ENCODE results near the gene TP53TG5. TPM values are rescaled to one million over a fixed set of nuclear protein-coding genes. Genes with fewer than 3 reads are reported as not detected.

Gene TP53TG5
- polyA plus RNA-seq, 6 donors from 2014 or later, result 0.14 to 0.29 (median 0.21) TPM; not detected in 2

GRCh38 chr20:45345104-45345936, 32.8 kb downstream of the TP53TG5 start:
- Mint-ChIP-seq H3K9me3 (no peaks in the 10 kb centered on the region), H3K36me3 (no peaks in the 10 kb centered on the region), H3K4me1 (peaks cover 12 to 39% (median 21%) of the 10 kb centered on the region in 3 donors), H3K27me3 (peaks cover 31 to 72% (median 31%) of the 10 kb centered on the region in 3 donors), H3K4me3 (no peak overlapping the region), H3K27ac (peak overlapping the region in 1 of 6 donors; percentile 88)
- no peak for ATAC-seq (ENCODE audit: low read depth in 2 of 2)
- no peak for DNase-seq

GRCh38 chr20:45344168-45344860, 33.8 kb downstream of the TP53TG5 start:
- Mint-ChIP-seq H3K27ac (no peak overlapping the region), H3K9me3 (no peaks in the 10 kb centered on the region), H3K4me3 (peak overlapping the region in 1 of 8 donors; percentile 10)

GRCh38 chr20:45343532-45344167, 34.5 kb downstream of the TP53TG5 start:
- Mint-ChIP-seq H3K4me1 (peaks cover 11 to 39% (median 21%) of the 10 kb centered on the region in 3 donors), H3K27ac (no peak overlapping the region), H3K36me3 (no peaks in the 10 kb centered on the region), H3K4me3 (no peak overlapping the region), H3K9me3 (no peaks in the 10 kb centered on the region), H3K27me3 (peaks cover 24 to 85% (median 43%) of the 10 kb centered on the region in 3 donors)
- no peak for ATAC-seq (ENCODE audit: low read depth in 2 of 2)
- no peak for DNase-seq

More at GRCh38 chr20:45344168-45344860, 33.8 kb downstream of the TP53TG5 start:
- peaks cover 12 to 39% (median 21%) of the 10 kb centered on the region in 3 donors for H3K4me1 Mint-ChIP-seq
- no peaks in the 10 kb centered on the region for H3K36me3 Mint-ChIP-seq
- no peak for ATAC-seq (ENCODE audit: low read depth in 2 of 2)
- DNase-seq, result no peak
- H3K27me3 Mint-ChIP-seq, result peaks cover 24 to 80% (median 37%) of the 10 kb centered on the region in 3 donors

GRCh38 chr20:45342855-45343531, 35.1 kb downstream of the TP53TG5 start:
- no peak for ATAC-seq (ENCODE audit: low read depth in 2 of 2)
- Mint-ChIP-seq H3K27ac (no peak overlapping the region), H3K27me3 (peaks cover 24 to 79% (median 44%) of the 10 kb centered on the region in 3 donors), H3K4me3 (no peak overlapping the region), H3K9me3 (no peaks in the 10 kb centered on the region), H3K4me1 (peaks cover 6 to 36% (median 17%) of the 10 kb centered on the region in 3 donors), H3K36me3 (no peaks in the 10 kb centered on the region)
- DNase-seq, result no peak

GRCh38 chr20:45341939-45342854, 35.9 kb downstream of the TP53TG5 start:
- no peaks in the 10 kb centered on the region for H3K36me3 Mint-ChIP-seq
- ATAC-seq (ENCODE audit: low read depth in 2 of 2) (no peak), DNase-seq (no peak)
- H3K27me3 Mint-ChIP-seq, result peaks cover 22 to 79% (median 41%) of the 10 kb centered on the region in 3 donors
- H3K9me3 Mint-ChIP-seq, result no peaks in the 10 kb centered on the region
- H3K27ac Mint-ChIP-seq, result peak overlapping the region in 1 of 6 donors; percentile 75
- H3K4me3 Mint-ChIP-seq, result no peak overlapping the region
- H3K4me1 Mint-ChIP-seq, result peaks cover 0 to 29% (median 13%) of the 10 kb centered on the region in 3 donors

GRCh38 chr20:45341579-45341938, 36.6 kb downstream of the TP53TG5 start:
- H3K27me3 Mint-ChIP-seq, result peaks cover 17 to 79% (median 41%) of the 10 kb centered on the region in 3 donors
- H3K9me3 Mint-ChIP-seq, result no peaks in the 10 kb centered on the region
- no peaks in the 10 kb centered on the region for H3K36me3 Mint-ChIP-seq
- DNase-seq (no peak), ATAC-seq (ENCODE audit: low read depth in 2 of 2) (no peak)
- peaks cover 0 to 23% (median 11%) of the 10 kb centered on the region in 3 donors for H3K4me1 Mint-ChIP-seq
- H3K4me3 Mint-ChIP-seq, result no peak overlapping the region
- no peak overlapping the region for H3K27ac Mint-ChIP-seq

GRCh38 chr20:45340951-45341350, 37.2 kb downstream of the TP53TG5 start:
- Mint-ChIP-seq H3K36me3 (no peaks in the 10 kb centered on the region), H3K4me3 (no peak overlapping the region), H3K4me1 (peaks cover 0 to 17% (median 6%) of the 10 kb centered on the region in 3 donors), H3K27me3 (peaks cover 14 to 75% (median 37%) of the 10 kb centered on the region in 3 donors), H3K27ac (no peak overlapping the region), H3K9me3 (no peaks in the 10 kb centered on the region)
- no peak for ATAC-seq (ENCODE audit: low read depth in 2 of 2)
- DNase-seq, result no peak

DNA sequence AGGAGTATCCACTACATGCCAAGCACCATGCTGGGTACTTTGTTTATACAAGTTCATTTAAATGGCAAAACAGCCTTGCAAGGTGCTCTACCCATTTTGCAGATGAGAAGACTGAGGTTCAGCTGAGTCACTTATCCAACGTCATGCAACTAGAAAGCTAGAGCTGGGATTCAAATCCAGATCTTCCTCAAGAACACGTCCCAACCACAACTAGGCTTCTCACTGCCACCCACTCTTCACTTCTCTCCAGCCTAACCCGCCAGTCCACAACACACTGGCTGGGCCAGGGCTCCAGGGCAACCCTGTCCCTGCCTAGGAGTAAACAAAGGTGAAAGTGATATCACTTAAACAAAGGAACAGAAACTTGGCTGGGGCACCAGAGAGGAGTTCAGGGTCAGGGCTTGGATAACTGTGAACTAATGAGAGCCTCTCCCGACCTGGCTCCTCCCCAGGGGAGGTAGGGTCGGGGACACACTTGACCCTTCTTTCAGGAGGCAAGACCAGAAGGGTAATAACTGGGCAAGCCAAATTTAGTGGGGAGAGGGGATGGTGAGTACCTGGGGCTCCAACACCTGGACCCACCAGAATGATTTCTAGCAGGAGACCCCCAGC, 37.8 kb downstream of the TP53TG5 start:
- Mint-ChIP-seq H3K36me3 (no peaks in the 10 kb centered on the region), H3K27ac (no peak overlapping the region), H3K4me1 (peaks cover 0 to 11% (median 4%) of the 10 kb centered on the region in 3 donors), H3K9me3 (no peaks in the 10 kb centered on the region), H3K27me3 (peaks cover 15 to 75% (median 33%) of the 10 kb centered on the region in 3 donors), H3K4me3 (no peak overlapping the region)
- DNase-seq (no peak), ATAC-seq (ENCODE audit: low read depth in 2 of 2) (no peak)

GRCh38 chr20:45339799-45340198, 38.3 kb downstream of the TP53TG5 start:
- H3K27me3 Mint-ChIP-seq, result peaks cover 10 to 71% (median 33%) of the 10 kb centered on the region in 3 donors
- H3K4me3 Mint-ChIP-seq, result no peak overlapping the region
- ATAC-seq (ENCODE audit: low read depth in 2 of 2) (no peak), DNase-seq (no peak)
- H3K27ac Mint-ChIP-seq, result peak overlapping the region in 1 of 6 donors; percentile 57
- H3K9me3 Mint-ChIP-seq, result no peaks in the 10 kb centered on the region
- peaks cover 0 to 5% (median under 1%) of the 10 kb centered on the region in 3 donors for H3K4me1 Mint-ChIP-seq
- no peaks in the 10 kb centered on the region for H3K36me3 Mint-ChIP-seq

DNA sequence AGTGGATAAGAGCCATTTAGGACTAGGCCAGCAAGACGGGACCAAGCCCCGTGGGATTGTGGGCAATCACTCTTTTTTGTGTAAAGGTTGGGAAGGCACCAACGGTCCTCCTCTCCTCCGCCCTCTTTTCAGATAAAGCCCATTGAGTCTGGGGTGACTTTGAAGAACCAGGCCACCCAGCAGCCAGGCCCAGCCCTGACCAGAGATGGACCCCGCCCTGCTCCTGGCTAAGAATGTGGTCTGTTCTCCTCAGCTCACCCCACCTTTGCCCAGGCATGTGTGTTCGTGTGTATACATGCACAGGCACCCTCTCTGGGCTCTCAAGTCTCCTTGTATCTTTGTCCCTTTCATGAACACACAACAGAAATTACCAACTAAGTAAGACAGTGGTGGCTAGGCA, 39.0 kb downstream of the TP53TG5 start:
- no peak overlapping the region for H3K27ac Mint-ChIP-seq
- DNase-seq (no peak), ATAC-seq (ENCODE audit: low read depth in 2 of 2) (no peak)
- H3K4me3 Mint-ChIP-seq, result no peak overlapping the region
- no peaks in the 10 kb centered on the region for H3K36me3 Mint-ChIP-seq
- no peaks in the 10 kb centered on the region for H3K9me3 Mint-ChIP-seq
- peaks cover 0 to under 1% (median 0%) of the 10 kb centered on the region in 3 donors for H3K4me1 Mint-ChIP-seq
- peaks cover 10 to 64% (median 33%) of the 10 kb centered on the region in 3 donors for H3K27me3 Mint-ChIP-seq

- DNase-seq (no peak), ATAC-seq (ENCODE audit: low read depth in 2 of 2) (no peak)
- Mint-ChIP-seq H3K4me1 (no peaks in the 10 kb centered on the region), H3K9me3 (no peaks in the 10 kb centered on the region), H3K27me3 (peaks cover 10 to 61% (median 33%) of the 10 kb centered on the region in 3 donors), H3K36me3 (no peaks in the 10 kb centered on the region), H3K4me3 (no peak overlapping the region), H3K27ac (no peak overlapping the region)
Observed at GRCh38 chr20:45338121-45339030, 39.7 kb downstream of the TP53TG5 start.
